GM20000 (cell line): ENCODE data around the gene CHL1.

Experiments
- DNase-seq: peaks from one replicate; pipeline ENCODE4 v3.0.0; 2012; ENCODE audit warnings: low spot score
- TF ChIP-seq, protein P1 (sequence below): IDR thresholded peaks from 2 replicates; pipeline ENCODE4 v1.5.1; 2012; ENCODE audit warnings: mild to moderate bottlenecking, control low read depth; ENCODE audit errors: extremely low read depth, missing control alignments

The CHL1 gene

DNA sequence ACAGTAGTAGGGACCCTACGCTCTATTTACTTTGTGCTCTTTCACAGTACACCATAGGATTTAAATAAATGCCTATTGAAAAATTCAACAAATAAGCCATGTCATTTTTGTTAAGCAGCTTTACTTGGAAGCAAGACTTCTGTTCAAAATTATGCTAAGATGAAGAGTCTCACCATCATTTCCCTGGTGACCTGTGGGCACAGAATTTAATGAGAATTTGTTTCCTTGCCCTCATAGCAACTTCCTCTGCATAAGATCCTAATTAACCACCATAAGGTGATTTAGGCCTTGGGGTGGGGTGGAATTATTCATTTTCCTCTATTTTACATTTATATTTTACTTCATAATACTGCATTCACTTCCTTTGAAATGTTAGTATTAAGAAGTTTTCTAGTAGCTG, 70.5 kb downstream of the CHL1 start:
- TF ChIP-seq, protein P1, sequence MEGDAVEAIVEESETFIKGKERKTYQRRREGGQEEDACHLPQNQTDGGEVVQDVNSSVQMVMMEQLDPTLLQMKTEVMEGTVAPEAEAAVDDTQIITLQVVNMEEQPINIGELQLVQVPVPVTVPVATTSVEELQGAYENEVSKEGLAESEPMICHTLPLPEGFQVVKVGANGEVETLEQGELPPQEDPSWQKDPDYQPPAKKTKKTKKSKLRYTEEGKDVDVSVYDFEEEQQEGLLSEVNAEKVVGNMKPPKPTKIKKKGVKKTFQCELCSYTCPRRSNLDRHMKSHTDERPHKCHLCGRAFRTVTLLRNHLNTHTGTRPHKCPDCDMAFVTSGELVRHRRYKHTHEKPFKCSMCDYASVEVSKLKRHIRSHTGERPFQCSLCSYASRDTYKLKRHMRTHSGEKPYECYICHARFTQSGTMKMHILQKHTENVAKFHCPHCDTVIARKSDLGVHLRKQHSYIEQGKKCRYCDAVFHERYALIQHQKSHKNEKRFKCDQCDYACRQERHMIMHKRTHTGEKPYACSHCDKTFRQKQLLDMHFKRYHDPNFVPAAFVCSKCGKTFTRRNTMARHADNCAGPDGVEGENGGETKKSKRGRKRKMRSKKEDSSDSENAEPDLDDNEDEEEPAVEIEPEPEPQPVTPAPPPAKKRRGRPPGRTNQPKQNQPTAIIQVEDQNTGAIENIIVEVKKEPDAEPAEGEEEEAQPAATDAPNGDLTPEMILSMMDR = no peak
- DNase-seq = no peak

DNA sequence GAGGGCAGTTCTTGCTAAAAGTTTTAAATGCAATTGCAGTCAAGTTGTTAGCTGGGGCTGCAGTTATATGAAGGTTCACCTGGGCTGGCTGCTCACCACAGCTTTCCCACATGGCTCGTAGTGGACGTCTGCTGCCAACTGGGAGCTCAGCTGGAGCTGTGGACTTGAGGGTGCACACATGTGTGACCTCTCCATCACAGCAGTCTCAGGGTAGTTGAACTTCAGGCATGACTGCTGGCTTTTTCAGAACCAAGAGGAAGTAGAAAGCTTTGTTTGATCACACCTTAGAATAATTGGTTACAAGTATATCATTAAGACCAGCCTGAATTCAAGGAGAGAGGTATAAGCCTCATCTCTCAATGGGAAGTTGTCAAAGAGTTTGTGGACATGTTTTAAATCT, 74.1 kb downstream of the CHL1 start:
- TF ChIP-seq, protein P1 = no peak
- DNase-seq = no peak

DNA sequence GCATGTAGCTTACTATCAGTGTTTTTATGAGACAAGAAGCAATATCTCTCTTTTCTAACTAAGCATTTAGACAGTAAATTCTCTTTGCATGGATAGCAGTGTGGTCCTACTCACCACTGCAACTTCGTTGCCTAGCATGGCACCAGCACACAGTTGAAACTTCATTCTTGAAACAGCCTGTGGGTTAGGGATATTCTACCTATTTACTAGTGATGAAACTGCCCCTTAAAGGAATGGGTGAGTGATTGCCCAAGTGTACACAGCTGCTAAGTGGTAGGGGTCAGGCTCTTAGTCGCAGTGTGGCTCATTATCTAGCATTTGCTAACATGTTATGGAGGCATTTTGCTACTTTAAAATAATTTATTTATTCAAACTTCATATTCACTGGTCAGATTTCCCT, 78.4 kb downstream of the CHL1 start:
- DNase-seq = no peak
- TF ChIP-seq, protein P1 = no peak

DNA sequence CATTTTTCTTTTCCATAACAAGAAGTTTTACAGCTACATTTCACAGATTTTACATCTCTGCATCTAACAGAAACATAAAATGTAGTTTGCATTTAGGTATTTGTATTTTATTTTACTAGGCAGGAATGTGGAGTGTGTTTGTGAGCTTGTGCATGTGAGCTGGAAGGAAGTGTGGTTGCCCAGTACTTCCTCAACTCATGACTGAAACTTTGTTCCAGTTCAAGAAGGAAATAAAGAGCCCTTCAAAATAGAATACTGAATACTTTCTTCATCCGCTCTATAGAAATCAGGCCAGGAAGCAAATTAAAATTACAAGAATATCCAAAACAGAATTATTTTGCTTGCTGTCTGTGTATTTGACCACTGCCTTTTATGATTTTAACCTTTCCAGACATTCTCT, 81.3 kb downstream of the CHL1 start:
- no peak for DNase-seq
- TF ChIP-seq, protein P1 = no peak

DNA sequence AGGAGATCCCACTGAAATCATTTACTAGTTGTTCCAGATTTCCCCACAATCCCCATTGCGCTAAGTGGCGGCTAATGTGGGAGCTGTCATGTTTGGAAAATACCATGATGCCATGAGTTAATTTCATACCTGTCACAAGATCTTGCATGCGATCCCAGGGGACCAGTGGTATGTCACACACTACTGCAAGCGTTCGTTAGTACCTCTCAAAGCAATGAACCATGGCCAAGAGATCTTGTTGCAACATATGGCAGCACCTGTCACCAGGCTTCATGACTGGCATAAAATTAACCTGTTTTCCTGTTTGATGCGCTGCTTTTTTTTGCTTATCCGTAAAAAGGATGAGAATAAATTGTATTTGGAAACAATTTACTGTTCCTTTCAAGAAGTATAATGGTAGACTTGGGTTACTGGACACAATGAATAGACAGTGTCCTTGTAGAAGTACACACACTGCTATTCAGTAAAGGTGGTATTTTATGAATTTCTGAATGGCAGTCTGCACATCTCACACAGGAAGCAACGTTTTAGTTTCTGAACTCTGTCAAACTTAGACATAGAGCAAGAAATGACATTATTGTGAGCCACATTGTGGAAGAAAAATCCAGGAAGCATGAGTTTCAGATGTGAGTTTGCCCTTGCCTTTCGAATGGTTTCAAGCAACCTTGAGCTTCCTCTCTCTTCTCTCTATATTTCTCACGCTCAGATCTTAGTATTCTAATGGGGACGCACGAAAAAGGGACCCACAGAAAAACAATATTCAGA, 81.9 kb downstream of the CHL1 start:
- TF ChIP-seq, protein P1 = no peak
- peak; percentile 5 for DNase-seq

DNA sequence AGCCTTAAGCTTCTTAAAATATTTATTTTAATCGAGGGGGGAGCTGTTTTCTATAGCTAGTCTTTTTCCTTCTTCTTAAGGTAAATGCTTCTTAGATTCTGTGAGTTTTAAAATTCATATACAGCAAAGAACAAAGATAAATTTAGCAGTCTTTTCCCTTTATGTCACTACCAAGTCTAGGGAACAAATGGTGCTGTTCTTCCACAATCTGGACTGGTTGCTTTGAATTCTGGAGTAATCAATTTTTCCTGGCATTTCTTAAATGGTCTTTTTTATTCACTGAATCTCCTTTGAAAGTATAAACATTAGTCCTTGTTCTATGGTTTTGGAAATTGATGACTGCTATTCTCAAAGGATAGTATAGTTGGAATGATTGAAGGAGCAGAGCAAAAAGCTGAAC, 82.8 kb downstream of the CHL1 start:
- TF ChIP-seq, protein P1 = no peak
- DNase-seq = no peak

DNA sequence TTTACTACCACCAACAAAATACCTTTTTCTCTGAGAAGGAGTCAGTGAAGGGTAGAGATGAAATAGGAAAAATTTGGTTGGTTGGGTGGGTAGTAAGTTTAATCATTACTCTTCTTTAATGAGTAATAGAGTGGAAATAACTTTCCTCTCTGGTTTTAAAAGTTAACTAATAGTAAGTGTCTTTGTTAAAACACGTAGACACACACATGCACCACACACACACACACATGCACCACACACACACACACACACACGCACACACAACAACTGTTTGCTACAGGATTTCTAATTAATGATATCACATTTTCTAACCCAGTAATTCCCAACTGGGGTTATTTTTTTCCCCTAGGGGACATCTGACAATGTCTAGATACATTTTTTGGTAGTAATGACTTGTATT, 84.1 kb downstream of the CHL1 start:
- TF ChIP-seq, protein P1 = no peak
- no peak for DNase-seq
